HAP-1 (cell line): ENCODE data around the gene PLA2R1.

Source experiments
- DNase-seq, 2 experiments: peaks; one replicate each; pipeline ENCODE4 v3.0.0-alpha.2; 2016 to 2020; ENCODE audit warnings: low spot score in 2 of 2
- H3K27me3 ChIP-seq: fragments of 250-450 bp; sonication (Bioruptor Pico); 2 replicates; pipeline ENCODE4 v1.5.1; 2020; ENCODE audit warnings: low read depth, mild to moderate bottlenecking, moderate library complexity
- H3K36me3 ChIP-seq: fragments of 250-450 bp; sonication (Bioruptor Pico); replicated peaks from 2 replicates; pipeline ENCODE4 v1.5.1; 2020; ENCODE audit warnings: mild to moderate bottlenecking
- H3K4me1 ChIP-seq: fragments of 250-450 bp; sonication (Bioruptor Pico); 2 replicates; pipeline ENCODE4 v1.5.1; 2020; ENCODE audit warnings: mild to moderate bottlenecking
- H3K4me3 ChIP-seq: fragments of 250-450 bp; sonication (Bioruptor Pico); 2 replicates; pipeline ENCODE4 v1.5.1; 2020; ENCODE audit warnings: mild to moderate bottlenecking, moderate library complexity
- H3K9me3 ChIP-seq: fragments of 250-450 bp; sonication (Bioruptor Pico); 2 replicates; pipeline ENCODE4 v1.5.1; 2020; ENCODE audit warnings: mild to moderate bottlenecking, moderate library complexity
- in situ Hi-C: fragments of 300-500 bp; cut with MboI; formaldehyde crosslinking; loops from 3 replicates; pipeline ENCODE4 v1.14.3; 2020; ENCODE audit warnings: low sequenced_read_pairs, inconsistent platforms, mixed read lengths

Gene PLA2R1

GRCh38 chr2:159894145-159894838, 168.1 kb downstream of the PLA2R1 start:
- in situ Hi-C loops, result no loop called here
- Histone ChIP-seq H3K9me3 (no peaks in the 10 kb centered on the region), H3K4me3 (no peak overlapping the region), H3K36me3 (no peaks in the 10 kb centered on the region), H3K4me1 (0 out of 2 replicates have a peak, but pooled peaks cover 6% of the 10 kb centered on the region), H3K27me3 (peaks cover 23% of the 10 kb centered on the region)
- no peak for DNase-seq

GRCh38 chr2:159892990-159893810, 169.2 kb downstream of the PLA2R1 start:
- Histone ChIP-seq H3K9me3 (no peaks in the 10 kb centered on the region), H3K36me3 (no peaks in the 10 kb centered on the region), H3K4me1 (0 out of 2 replicates have a peak, but pooled peaks cover 6% of the 10 kb centered on the region), H3K4me3 (no peak overlapping the region), H3K27me3 (peaks cover 14% of the 10 kb centered on the region)
- in situ Hi-C loops, result no loop called here
- DNase-seq, result no peak

DNA sequence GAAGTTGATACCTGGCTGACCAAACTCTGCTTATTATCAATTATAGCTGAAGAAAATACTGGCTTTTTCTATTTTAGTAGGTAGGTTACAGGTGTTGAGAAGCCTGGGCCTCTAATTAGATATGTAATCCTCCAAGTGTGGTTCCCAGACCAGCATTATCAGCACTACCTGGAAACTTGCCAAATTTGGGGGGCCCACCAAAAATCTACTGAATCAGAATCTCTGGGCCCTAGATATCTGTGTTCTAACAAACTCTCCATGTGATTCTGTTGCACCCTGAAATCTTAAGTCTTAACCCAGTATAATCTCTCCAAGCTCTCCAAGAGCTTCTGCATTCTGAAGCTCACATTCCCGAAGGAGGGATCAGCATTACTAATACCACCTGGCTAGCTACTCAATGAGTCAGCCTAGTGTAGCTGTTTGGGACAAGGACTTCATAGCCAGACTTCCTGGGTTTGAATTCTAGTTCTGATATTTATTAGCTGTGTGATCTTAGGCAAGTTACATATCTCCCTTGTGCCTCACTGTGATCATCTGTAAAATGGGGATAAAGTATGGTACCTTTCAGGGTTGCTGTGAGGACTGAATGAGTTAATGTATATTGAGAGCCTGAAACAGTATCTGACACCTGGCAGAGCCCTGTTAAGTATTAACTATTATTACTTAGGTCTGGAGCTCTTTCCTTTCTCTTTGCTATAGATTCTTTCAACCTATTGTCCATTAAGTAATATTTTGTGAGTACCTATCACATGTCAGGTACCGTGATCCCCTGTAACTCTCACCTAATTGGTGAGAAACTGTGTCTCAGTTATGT, 170.3 kb downstream of the PLA2R1 start:
- H3K27me3 ChIP-seq, result peaks cover 6% of the 10 kb centered on the region
- no peak overlapping the region for H3K4me3 ChIP-seq
- H3K9me3 ChIP-seq, result no peaks in the 10 kb centered on the region
- no peaks in the 10 kb centered on the region for H3K36me3 ChIP-seq
- H3K4me1 ChIP-seq, result 0 out of 2 replicates have a peak, but pooled peaks cover 3% of the 10 kb centered on the region
- no peak for DNase-seq
- in situ Hi-C loops, result no loop called here

GRCh38 chr2:159891267-159891588, 171.2 kb downstream of the PLA2R1 start:
- Histone ChIP-seq H3K36me3 (no peaks in the 10 kb centered on the region), H3K27me3 (peaks cover 6% of the 10 kb centered on the region)
- in situ Hi-C loops, result no loop called here

GRCh38 chr2:159890551-159891266, 171.7 kb downstream of the PLA2R1 start:
- no peaks in the 10 kb centered on the region for H3K4me1 ChIP-seq
- no peak overlapping the region for H3K4me3 ChIP-seq
- no peaks in the 10 kb centered on the region for H3K36me3 ChIP-seq
- H3K9me3 ChIP-seq, result no peaks in the 10 kb centered on the region
- peaks cover 6% of the 10 kb centered on the region; the same call in 1 of the 2 replicates for H3K27me3 ChIP-seq
- in situ Hi-C loops, result no loop called here
- DNase-seq, result no peak

More at GRCh38 chr2:159891267-159891588, 171.2 kb downstream of the PLA2R1 start:
- Histone ChIP-seq H3K4me3 (no peak overlapping the region), H3K9me3 (no peaks in the 10 kb centered on the region), H3K4me1 (no peaks in the 10 kb centered on the region)
- DNase-seq, result no peak

- DNase-seq, result peak in 1 of 2 experiments; percentile 46
- no peak overlapping the region for H3K4me3 ChIP-seq
- H3K36me3 ChIP-seq, result no peaks in the 10 kb centered on the region
- H3K27me3 ChIP-seq, result no peaks in the 10 kb centered on the region; the same call in 1 of the 2 replicates
- H3K9me3 ChIP-seq, result no peaks in the 10 kb centered on the region; the same call in 1 of the 2 replicates
- in situ Hi-C loops, result no loop called here
- H3K4me1 ChIP-seq, result peaks cover 2% of the 10 kb centered on the region; the same call in 1 of the 2 replicates
These were observed 180.2 kb downstream of the PLA2R1 start for GRCh38 chr2:159882130-159882745.
